Measurements from ENCODE around the gene DCP1B.

The DCP1B gene

DNA sequence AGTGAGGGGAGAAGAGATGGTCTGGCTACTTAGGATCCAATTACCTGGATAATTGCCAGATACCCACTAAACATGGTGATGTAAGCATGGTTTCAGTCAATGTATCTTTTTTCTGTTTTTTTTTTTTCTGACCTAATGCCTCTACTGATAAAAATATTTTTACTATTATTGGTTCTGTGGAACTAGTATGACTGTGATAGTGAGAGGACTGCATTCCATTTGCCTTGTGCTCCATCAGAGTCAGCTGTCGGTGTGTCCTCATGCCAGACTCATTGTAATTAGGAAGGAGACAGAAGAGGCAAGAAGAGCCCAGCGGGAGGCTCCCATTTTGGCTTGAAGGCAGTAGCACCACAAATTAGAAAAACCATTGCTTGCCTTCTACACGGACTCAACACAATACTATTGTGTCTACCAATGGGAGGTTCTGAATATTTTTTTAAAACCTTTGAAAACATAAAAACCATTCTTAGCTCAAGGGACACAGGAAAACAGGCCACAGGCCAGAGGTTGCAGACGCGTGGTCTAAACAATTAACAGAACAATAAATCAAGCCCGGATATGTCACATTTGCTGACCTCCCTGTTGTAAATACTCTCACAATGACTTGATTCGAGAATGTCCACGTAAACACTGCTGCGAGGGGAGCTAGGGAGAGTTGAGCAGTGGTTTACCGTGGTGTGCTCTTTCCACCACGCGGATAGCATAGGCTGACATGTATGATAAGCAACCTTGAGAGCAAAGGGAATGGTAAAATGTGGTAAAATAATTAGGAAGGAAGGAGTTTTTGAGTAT, 13.5 kb upstream of the DCP1B start:
- DNase-seq (ENCODE audit: low read depth in 3 of 3, low spot score in 1 of 3): no peak

DNA sequence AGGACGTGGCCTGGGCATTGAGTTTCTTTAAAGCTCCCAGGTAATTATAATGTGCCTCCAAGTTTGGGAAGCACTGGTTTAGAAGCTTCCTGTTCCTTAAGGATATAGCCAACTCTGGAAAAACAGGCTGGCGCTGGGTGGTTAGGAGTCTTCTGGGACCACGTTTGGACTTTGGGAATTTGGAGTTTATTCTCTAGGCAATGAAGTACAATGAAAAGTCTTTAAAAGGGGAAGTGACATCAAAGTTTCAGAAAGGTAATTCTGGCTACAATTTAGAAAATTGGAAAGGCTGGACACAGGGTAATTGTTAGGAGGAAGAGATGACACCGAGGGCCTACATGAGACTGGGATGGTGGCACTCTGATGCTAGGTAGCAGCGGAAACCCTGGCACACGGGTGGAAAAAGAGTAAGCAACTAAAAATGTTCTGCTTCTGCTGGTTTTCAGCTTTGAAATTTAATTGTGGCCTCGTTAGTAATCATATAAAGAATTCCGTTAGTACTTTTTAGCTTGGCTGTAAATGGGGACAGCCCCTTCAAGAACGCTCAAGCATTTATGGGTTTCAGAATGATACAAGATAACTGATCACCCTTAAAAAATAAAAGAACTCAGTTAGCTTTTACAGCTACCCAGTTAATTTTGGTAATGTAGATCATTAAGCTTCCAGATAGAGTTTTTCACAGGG, 12.7 kb upstream of the DCP1B start:
- DNase-seq (ENCODE audit: low read depth in 3 of 3, low spot score in 1 of 3): no peak

DNA sequence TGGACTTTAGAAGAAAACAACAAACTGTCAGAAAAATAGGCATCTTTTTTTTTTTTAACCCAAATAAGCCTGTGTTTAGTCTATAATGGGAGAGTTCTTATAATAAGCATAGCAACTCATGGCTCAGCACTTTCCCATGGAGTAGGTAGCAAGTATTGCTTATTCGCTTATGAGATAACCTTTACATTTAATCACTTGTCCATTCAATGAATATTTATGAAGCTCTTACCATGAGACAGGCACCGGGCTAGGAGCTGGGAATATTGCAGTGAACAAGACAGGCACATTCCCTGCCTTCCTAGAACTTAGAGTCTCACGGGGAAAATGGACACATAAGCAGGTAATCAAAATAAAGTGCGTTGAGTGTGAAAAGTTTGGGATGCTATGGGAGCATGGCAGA, 10.0 kb upstream of the DCP1B start:
- no peak for DNase-seq (ENCODE audit: low read depth in 3 of 3, low spot score in 1 of 3)

DNA sequence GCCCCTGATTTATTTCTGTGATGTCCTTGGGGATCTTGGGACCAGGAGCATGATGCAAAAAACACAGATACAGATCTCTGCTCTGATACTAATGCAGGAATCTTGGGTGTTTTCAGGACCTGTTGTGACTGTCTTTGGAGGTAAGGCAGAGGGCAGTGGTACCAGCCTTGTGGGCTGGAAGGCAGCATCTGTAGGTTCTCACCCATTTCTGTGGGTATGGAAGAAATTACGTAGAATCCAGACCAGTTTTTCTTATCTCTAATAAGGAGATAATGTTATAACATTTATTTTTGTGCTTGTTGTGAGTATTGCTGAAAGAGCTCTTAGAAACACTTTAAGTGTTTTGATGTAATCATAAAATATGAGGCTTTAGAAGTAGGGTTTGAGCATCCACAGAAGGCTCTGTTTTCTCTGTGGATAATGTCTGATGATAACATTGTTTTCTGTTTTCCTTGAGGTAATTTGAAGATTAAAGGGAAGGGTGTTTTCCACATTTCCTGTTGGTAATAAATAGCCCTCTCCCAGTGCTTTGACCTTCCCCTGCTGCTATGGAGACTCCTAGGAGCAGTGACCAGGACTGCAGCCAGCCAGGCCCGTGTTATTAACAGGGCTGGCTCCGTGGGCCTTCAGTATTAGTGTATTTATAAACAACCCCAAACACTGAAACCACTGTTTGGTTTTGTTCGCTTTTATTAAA, 9.4 kb upstream of the DCP1B start:
- no peak for DNase-seq (ENCODE audit: low read depth in 3 of 3, low spot score in 1 of 3)

DNA sequence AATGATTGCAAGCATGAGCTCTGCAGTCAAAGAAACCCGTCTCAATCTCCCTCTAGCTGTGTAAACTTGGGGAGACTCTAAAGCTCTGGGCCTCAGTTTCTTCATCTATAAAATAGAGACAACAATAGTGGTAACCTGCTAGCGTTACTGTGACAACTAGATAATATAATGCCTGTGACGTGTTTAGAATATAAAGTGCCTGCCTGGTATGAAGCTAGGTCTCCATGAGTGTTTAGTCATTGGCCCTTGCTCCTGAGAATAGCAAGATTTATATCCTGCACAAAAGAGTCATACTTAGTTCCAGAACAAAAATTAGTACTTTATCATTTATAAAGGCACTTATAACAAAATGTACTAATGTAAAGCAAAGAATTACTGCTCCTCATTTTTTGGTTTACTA, 8.8 kb upstream of the DCP1B start:
- no peak for DNase-seq (ENCODE audit: low read depth in 3 of 3, low spot score in 1 of 3)

DNA sequence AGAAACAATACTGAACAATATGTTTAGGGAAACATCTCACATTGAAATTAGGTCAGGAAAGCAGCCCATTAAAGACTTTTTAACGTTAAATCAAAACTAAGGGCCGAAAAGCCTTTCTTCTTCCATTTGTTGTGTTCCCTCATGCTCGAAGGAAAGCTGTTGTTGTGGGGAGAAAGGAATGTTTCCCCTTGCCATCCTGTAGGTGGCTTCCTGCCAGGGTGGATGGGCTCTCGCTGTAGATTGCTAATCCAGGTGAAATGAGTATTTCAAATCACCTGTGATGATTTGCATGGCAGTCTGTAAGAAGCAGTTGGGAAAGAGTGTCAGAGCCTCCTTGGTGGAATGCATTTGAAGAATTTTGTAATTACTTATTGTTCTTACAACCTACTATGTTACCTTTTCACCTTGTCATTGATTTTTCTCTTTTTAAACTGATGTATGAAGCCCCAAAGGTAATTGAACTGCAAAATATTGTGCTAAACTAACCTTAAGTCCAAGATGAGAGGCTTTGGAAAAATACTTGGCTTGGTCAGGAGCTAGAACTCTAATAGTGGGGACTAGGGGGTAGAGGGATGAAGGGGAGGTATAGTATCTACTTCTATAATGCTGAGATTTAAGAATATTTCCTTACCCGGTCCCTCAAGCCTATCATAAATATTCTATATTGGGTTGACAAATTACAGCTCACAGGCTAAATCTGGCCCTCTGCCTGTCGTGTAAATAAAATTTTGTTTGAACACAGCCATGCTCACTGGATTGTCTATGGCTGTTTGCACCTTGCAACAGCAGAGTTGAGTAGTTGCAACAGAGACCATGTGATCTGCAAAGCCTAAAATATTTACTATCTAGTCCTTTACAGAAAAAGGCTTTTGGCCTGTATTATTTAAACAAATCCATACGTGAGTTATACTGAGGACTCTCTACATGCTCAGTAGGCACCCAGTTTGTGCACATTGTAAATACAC, 7.7 kb upstream of the DCP1B start:
- no peak for DNase-seq (ENCODE audit: low read depth in 3 of 3, low spot score in 1 of 3)

DNA sequence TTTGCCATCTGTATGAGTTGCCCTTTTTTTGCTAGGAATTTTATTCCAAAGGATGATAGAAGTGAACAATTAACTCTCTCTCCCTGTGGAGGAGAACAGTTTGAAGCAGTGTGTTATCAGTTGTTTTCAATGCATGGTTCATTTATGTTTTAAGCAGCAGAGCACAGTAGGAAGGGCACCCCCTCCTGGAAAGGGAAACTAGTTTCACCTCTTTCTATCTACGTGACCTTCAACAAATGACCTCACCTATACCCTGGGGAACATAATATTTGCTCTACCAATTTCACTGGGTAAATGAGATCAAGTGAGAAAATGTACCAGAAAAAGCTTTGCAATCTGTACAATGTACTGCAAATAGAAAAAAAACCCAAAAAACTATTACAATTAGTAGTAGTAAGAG, 5.4 kb upstream of the DCP1B start:
- DNase-seq (ENCODE audit: low read depth in 3 of 3, low spot score in 1 of 3): no peak

DNA sequence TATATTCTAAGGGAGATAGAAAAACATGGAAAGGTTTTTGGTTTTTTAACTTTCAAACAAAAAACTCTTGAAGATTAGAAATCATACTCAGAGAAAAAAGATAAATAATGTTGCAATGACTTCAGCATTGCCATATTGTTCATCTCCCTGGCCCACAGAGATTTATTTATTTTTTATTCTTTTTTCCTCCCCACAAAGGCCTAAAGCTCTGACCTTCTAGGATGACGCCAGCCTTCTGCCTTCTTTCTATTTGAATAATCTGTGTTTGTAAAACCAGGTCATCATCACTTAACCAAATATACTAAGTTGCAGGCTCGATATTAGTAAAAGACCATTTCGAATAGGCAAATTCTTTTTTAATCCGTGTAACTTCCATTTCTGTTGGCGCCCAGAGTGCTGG, 4.4 kb upstream of the DCP1B start:
- DNase-seq (ENCODE audit: low read depth in 3 of 3, low spot score in 1 of 3): no peak

DNA sequence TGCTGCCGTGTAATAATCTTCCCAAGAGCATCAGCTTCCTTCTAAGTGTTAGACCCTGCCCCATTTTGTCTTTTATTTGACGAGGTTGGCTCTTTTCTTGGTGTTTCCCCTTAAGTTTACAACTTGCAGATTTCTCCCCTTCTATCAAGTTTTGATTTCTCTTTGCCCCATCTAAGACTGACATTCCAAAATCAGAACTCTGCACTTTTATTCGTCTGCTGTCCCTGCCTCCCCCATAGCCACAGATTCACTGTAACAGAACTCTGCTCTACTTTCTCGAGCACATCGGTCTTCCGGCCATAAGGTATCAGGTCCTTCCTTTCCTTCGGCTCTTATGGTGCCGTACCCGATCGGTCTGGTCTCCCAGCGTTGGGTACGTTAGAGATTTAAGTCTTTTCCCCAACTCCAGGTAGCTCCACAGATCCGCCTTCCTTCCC, 563 bp downstream of the DCP1B start:
- DNase-seq (ENCODE audit: low read depth in 3 of 3, low spot score in 1 of 3): no peak

DNA sequence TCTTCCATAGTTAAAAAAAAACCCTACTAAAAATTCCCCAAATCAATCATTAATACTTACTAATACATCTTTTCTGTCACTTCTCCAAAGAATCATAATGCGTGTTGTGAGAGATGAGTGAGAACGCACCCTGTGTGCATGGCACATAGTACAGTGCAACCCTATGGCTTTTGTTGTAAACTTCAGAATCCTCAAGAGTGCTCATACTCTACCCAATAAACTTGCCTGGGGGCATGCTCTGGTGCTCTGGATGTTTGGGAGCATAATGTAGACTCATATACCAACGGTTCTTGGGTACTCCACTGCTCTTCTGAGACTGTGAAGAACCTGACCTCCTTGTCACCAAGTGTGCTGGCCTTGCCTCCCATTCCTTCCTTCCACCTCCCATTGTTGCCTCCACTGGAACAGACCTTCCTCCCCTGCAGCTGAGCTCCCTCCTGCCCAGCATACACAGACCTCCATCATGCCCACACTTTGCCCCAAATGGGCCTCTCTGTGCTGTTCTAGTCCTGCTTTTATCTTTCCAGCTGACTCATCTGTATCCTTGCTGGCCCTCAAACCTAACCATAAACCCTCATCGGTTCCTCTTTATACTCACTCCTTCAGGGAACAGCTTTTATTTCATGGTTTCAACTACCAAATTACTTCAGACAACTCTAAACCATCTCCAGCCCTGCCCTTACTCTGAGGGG, 8.9 kb downstream of the DCP1B start:
- no peak for DNase-seq (ENCODE audit: low read depth in 3 of 3, low spot score in 1 of 3)

DNA sequence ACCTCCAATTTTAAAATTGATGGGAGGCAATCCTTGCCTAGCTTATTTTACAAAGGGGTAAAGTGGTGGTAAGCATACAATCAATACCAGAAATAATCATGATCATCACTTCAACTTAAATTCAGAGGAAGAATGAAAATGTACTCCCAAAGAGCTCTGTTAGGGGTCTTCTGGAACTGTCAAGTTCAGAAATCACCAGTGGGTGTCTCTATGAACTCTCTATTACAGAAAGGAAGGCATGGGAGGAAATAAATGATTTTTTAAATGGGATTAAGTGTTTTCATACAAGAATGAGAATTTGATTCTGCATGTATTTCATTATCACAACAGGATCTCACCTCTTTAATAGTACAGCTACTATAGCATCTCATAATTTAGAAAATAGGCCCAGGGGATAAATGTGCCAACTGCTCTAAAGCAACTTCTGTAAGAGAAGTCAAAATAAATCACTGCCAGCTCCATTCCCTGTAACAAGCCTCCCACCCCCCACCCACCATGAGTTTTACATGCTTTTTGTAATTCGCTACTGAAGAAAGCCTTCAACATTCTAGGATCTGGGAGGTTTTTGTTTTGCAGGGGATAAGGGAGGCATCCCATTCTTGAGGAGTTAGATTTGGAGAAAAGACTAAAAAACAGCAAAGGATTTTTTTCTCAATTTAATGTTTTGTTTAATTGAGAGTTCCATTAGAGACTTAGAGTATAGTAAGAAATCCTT, 9.7 kb downstream of the DCP1B start:
- no peak for DNase-seq (ENCODE audit: low read depth in 3 of 3, low spot score in 1 of 3)

DNA sequence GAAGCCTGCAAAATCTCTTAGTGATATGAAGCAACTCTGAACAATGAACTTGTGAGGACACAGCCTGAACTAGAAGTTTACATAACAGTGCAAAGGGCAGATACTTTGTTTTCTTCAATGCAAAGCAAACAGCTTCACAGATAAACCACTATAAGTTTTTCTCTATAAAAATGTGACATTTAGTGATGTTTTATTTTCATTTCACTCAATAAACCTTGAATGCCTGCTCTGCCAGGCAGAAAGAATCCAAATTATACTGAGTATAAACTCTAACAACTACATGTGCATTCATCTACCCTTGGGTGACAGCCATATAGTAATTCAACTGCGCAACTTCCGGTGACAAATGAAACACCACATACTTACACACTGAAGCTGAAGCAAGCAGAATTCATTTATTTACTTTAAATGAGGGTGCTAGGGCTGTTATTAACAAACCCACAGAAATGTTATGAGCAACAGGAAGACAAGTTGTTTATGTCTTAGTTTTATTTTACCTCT, 10.3 kb downstream of the DCP1B start:
- DNase-seq (ENCODE audit: low read depth in 3 of 3, low spot score in 1 of 3): no peak

DNA sequence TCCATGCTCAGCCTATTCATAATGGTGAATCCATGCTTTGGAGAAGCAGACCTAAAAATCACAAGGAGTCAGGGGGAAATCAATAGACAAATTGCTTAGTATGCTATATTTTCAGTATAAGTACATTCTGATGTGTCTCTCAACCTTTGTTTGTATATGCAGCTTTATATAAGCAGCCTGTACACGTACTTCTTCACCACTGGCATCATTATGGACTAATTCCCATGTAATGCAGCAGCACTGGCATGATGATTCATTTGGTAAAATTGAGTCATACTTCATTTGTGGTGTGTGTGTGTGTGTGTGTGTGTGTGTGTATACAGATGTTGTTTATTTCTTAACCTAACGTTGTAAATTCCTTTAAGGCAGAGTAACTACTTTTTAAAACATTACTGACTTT, 10.9 kb downstream of the DCP1B start:
- DNase-seq (ENCODE audit: low read depth in 3 of 3, low spot score in 1 of 3): no peak

DNA sequence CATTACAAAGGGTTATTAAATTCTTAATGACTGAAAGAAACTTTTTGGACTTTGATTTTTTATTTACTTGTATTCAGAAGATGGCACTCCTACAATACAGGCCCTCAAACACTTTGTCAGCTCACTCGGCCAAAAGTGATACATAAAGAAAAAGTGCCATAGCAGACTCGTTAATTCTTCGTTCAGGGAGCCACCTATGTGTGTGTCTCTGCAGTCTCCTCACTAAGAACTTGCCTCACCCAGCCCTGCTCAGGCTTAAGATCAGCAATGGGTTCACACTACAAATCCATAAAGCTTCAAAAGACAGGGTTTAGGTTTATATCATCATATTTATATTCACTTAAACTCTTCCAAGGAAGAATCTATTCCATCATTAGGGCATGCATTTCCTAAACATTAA, 11.5 kb downstream of the DCP1B start:
- no peak for DNase-seq (ENCODE audit: low read depth in 3 of 3, low spot score in 1 of 3)

DNA sequence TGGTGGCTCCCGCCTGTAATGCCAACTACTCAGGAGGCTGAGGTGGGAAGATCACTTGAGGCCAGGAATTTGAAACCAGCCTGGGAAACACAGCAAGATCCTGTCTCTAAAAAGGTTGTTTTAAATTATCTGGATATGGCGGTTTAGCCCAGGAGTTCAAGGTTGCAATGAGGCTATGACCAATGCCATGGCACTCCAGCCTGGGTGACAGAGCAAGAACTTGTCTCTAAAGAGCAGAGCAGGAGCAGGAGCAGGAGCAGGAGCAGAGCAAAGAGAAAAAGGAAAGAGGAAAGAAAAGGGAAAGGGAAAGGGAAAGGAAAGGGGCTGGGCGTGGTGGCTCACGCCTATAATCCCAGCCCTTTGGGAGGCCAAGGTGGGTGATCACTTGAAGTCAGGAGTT, 15.1 kb downstream of the DCP1B start:
- DNase-seq (ENCODE audit: low read depth in 3 of 3, low spot score in 1 of 3): no peak

DNA sequence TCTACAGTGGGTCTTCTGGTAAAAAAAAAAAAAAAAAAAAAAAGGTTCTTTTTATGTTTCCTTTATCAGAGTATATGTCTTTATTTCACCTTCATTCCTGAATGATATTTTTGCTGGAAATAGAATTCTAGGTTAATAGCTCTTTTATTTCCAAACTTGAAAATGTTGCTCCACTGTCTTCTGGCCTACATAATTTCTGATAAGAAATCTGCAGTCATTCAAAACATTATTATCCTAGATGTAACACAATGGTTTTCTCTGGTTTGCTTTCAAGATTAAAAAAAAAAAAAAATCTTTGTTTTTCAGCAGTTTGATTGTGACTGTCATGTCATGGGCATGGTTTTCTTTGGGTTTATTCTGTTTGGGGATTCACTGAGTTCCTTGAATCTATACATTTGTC, 19.5 kb downstream of the DCP1B start:
- no peak for DNase-seq (ENCODE audit: low read depth in 3 of 3, low spot score in 1 of 3)

DNA sequence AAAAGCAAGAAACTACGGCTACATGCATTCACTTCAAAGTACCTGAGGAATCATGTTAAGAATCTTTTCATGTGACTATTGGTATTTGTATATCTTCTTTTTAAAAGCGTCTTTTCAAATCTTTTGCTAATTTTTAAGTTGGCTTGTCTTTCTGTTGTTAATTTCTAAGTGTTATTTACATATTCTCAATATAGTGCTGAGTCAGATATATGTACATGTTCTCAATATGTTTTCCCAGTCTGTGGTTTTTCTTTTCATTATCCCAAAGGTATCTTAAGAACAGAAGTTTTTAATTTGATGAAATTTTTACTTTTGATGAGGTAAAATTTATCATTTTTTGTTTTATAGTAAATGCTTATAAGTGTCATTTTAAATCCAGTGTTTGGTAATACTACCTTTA, 24.0 kb downstream of the DCP1B start:
- DNase-seq (ENCODE audit: low read depth in 3 of 3, low spot score in 1 of 3): no peak

DNA sequence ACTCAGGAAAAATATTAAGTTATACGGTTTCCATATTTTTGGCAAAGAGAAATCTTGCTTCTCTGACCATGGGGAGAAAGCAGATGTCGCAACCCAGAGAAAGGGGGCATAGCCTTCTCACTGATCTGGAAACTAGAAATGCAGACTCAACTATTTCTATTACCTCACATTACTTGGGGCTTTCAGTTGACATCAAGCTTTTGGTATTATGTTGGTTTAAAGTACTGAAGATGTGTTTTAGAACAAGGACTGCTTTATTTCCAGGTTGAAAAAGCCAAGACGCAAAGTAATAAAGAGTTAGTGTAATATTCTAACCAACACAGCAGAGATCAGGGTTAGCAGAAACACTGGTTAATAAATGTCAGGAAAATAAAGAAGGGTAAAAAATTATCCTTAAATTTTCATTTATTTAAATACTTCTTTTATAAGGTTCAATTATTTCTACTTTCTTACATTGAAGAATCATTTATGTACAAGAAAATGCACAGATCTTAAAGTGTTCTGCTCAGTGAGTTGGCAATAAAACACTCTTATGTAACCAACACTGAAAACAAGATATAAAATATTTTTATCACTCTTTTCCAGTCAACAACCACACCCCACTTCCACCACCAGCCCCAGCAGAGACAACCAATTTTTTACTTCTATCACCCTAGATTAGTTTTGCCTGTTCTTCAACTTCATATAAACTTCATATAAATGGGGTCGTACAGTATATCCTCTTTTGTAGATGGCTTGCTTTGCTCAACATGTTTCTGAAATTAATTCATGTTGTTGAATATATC, 26.0 kb downstream of the DCP1B start:
- DNase-seq (ENCODE audit: low read depth in 3 of 3, low spot score in 1 of 3): no peak

DNA sequence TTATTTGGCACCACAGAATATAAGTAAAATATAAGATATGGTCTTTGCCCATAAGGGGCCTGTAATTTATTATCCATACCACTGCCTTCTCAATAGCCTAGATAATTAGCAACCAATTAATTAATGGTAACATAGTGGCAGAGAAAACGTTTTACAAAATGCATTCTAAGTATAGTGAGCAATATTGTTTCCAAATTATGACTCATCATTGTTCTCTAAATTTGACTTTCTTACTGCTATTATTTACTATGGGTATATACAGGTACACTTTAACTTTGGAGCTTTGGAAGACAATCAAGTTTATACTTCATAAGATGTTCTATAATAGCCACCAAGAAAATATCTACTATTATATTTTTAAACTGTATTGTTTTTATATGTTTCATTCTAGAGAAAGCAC, 26.7 kb downstream of the DCP1B start:
- DNase-seq (ENCODE audit: low read depth in 3 of 3, low spot score in 1 of 3): no peak
